HG03196 (cell line): ENCODE measurements around the gene SATB1.

ENCODE experiments used
- ATAC-seq: cut with Tn5 transposase; IDR thresholded peaks from one replicate; pipeline ENCODE4 v1.9.1; 2021; ENCODE audit not compliant: unreplicated experiment

SATB1 gene

GRCh38 chr3:18432752-18433151 is 7.6 kb upstream of the SATB1 start:
- ATAC-seq, result no peak

- ATAC-seq, result no peak
These were observed 6.1 kb upstream of the SATB1 start for GRCh38 chr3:18431266-18431665.

GRCh38 chr3:18428991-18429745 is 4.0 kb upstream of the SATB1 start:
- ATAC-seq, result no peak

GRCh38 chr3:18428036-18428435 is 2.9 kb upstream of the SATB1 start:
- no peak for ATAC-seq

GRCh38 chr3:18426597-18427193 is 1.6 kb upstream of the SATB1 start:
- no peak for ATAC-seq

- ATAC-seq, result no peak
These were observed 610 bp upstream of the SATB1 start for GRCh38 chr3:18425641-18426257.

GRCh38 chr3:18424213-18424728 is 868 bp downstream of the SATB1 start:
- no peak for ATAC-seq

- ATAC-seq, result peak; percentile 78
These were observed 1.5 kb downstream of the SATB1 start for GRCh38 chr3:18423401-18424212.

GRCh38 chr3:18422972-18423371 is 2.2 kb downstream of the SATB1 start:
- no peak for ATAC-seq

- no peak for ATAC-seq
These were observed 4.6 kb downstream of the SATB1 start for GRCh38 chr3:18420555-18420954.

GRCh38 chr3:18419232-18419631 is 5.9 kb downstream of the SATB1 start:
- no peak for ATAC-seq

GRCh38 chr3:18417904-18418572 is 7.1 kb downstream of the SATB1 start:
- ATAC-seq, result no peak

GRCh38 chr3:18416332-18416731 is 8.8 kb downstream of the SATB1 start:
- ATAC-seq, result no peak

- ATAC-seq, result no peak
These were observed 9.3 kb downstream of the SATB1 start for GRCh38 chr3:18415839-18416238.

- no peak for ATAC-seq
These were observed 10.0 kb downstream of the SATB1 start for GRCh38 chr3:18415167-18415566.

GRCh38 chr3:18412684-18413083 is 12.5 kb downstream of the SATB1 start:
- no peak for ATAC-seq

- no peak for ATAC-seq
These were observed 13.6 kb downstream of the SATB1 start for GRCh38 chr3:18411541-18411940.

- no peak for ATAC-seq
These were observed 14.9 kb downstream of the SATB1 start for GRCh38 chr3:18410205-18410604.

- ATAC-seq, result no peak
These were observed 15.9 kb downstream of the SATB1 start for GRCh38 chr3:18409266-18409665.

GRCh38 chr3:18405141-18405540 is 20.0 kb downstream of the SATB1 start:
- no peak for ATAC-seq

- no peak for ATAC-seq
These were observed 22.1 kb downstream of the SATB1 start for GRCh38 chr3:18403061-18403460.
